Dermis blood vessel endothelial cell (primary cell): ENCODE data around the gene SRRD. TPM values are rescaled to one million over a fixed set of nuclear protein-coding genes. Genes with fewer than 3 reads are reported as not detected.
"Not testable (repeated sequence)": the region's sequence is repeated elsewhere in the genome, so short reads cannot be mapped to it uniquely, and the experiment has no call there.

Source experiments
- DNase-seq: peaks from one replicate; pipeline ENCODE4 v3.0.0; 2010
- total RNA-seq: library from RNA; depleted of rRNA; stranded (reverse); fragments of >200 nt; gene quantifications from 2 replicates; pipeline ENCODE4 v1.2.3, GENCODE V29; 2014

The SRRD gene, protein sequence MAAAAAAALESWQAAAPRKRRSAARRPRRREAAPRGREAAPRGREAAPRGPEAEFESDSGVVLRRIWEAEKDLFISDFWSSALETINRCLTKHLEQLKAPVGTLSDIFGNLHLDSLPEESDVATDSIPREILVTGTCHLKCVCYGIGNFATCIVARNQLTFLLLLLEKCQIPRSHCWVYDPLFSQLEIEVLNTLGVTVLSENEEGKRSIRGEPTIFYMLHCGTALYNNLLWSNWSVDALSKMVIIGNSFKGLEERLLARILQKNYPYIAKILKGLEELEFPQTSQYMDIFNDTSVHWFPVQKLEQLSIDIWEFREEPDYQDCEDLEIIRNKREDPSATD
- 21.1 and 27.7 TPM in 2 replicates for total RNA-seq

DNA sequence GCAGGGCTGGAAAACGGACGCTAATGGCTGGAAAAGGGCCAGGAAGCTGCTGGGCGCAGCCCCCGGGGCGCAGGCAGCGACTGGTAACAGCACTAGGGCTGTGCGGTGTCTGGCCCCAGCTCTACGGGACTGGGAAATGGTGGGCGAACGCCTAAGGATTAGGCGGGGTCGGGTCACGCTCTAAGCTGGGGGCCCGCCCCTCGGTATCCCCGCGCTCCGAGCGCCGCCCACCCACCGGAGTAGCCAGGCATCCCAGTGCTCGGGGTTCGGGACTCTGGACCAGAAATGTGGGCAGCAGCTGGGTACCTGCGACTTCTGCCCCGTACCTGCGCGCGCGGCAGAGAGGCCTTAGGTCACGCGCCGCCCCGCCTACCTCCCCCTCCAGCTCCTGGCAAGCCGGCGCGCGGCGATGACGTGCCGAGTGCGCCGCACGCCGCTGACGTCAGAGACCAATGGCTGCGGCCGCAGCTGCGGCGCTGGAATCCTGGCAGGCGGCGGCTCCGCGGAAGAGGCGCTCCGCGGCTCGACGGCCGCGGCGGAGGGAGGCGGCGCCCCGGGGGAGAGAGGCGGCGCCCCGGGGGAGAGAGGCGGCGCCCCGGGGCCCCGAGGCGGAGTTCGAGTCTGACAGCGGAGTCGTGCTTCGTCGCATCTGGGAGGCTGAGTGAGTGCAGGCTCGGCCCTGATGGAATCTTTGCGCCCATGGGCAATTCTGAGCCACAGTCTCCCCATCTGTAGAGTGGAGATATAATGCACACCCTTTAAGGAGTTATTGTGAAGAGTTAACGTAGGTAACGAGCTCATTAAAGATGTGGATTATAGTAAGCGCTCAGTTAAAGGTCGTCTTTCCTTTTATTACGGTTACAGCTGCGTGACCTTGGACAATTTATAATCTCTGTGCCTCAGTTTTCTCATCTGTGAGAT lies at the start of gene SRRD, which contains the start of gene HPS4:
SRRD (plus strand) TSS at position 439 of the 921 bp plus-strand sequence; CDS start at position 453, 14 bp downstream.
HPS4 (minus strand) TSS at position 345 of the 921 bp plus-strand sequence. CDS start 2,021 bp downstream, outside the sequence.
- peak; percentile 94 for DNase-seq

DNA sequence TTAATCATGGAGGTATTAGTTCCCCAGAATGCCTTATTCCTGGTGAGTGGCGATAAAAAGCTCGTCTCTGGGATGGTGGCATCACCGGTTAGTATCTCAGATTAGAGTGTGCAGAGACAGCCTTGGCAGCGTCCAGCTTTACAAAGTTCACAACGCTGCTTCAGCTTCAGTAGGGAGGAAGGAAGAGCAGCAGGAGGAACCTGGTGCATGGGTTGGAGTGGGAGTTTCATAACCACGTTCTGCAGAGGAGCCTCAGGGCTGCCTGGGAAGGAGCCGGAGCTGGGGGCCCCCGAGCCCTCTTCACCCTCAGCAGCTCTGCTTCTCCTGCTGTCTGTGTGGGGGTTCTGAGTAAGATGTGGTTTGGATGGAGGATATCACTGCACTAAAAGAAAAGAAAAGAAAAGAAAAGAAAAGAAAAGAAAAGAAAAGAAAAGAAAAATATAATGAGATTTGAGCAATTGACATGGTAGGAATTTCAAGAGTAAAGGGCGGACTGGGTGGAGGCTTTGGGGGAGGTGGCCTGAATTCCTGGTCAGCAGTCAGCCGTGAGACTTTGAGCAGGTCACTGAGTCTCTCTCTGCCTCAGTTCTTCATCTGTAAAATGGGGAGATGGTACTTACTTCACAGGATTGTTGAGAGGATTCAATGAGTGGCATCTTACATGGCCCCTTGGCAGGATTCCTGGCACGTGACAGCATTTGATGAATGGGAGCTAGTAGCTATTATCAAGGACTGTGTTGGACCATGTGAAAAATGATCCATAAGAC lies 48.2 kb upstream of the SRRD start:
- no peak for DNase-seq

- DNase-seq = no peak
These were observed 46.7 kb upstream of the SRRD start for GRCh38 chr22:26436903-26437515.

DNA sequence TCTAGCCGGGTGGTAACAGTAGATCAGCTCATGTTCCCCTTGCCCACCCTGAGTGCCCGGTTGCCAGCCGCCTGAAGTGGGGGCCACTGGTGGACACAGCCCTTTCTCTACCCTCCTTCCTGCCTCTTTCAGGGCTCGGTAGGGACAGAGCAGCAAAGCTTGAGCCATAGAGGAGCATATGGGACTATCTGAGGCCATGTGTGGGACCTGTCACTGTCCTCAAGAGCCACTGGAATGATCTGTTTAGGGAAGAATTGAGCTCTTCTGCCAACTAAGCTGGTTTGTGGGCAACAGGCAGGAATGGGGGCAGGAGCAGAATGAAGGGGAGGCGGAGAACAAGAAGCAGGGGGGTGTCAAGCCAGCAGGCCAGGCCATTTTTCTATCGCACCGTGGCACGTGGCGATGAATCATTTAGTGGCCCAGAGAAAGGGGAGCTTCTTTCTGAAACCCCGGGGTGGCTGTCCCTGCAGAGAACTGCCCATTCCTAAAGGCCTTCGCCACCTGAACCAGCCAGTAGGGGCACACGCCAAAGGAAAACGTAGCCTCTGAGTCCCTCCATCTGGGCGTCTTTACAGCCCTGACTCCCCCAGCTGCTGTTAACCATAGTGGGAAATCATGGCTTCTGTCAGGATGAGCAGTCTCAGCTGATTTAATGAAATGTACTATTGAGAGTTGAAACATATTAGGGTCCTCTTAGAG lies 45.8 kb upstream of the SRRD start:
- no peak for DNase-seq

DNA sequence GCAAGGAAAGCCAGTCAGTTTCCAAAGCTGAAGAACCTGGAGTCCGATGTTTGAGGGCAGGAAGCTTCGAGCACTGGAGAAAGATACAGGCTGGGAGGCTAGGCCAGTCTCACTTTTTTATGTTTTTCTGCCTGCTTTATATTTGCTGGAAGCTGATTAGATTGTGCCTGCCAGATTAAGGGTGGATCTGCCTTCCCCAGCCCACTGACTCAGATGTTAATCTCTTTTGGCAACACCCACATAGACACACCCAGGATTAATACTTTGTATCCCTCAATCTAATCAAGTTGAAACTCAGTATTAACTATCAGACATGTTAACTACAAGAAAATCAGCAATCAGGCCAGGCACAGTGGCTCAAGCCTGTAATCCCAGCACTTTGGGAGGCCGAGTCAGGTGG lies 44.9 kb upstream of the SRRD start:
- not testable (repeated sequence) for DNase-seq

GRCh38 chr22:26439559-26439958 lies 44.1 kb upstream of the SRRD start:
- no peak for DNase-seq

DNA sequence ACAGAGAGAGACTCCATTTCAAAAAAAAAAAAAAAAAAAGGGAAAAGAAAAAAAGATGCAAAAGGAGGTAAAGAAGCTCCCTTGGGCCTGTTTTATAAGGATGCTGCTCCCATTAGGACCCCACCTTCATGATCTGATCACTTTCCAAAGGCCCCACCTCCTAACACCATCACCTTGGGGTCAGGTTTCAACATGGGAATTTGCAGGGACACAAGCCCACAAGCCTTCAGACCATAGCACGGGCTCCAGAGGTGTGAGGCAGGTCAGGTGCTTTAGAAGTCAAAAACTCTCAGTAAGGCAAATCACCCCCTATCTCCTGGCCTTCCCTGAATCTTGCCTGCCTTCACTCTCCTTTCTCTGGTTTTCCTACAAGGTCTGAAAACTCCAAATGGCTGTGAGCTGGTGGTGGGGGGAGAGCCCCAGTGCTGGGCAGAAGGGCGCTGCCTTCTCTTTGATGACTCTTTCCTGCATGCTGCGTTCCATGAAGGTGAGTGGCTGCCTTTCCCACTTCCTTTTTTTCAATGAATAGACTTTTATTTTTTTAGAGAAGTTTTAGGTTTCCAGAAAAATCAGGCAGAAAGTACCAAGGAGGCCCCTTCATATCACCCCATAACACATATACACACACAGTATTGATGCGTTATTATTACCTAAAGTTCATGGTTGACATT lies 41.5 kb upstream of the SRRD start:
- DNase-seq = no peak

DNA sequence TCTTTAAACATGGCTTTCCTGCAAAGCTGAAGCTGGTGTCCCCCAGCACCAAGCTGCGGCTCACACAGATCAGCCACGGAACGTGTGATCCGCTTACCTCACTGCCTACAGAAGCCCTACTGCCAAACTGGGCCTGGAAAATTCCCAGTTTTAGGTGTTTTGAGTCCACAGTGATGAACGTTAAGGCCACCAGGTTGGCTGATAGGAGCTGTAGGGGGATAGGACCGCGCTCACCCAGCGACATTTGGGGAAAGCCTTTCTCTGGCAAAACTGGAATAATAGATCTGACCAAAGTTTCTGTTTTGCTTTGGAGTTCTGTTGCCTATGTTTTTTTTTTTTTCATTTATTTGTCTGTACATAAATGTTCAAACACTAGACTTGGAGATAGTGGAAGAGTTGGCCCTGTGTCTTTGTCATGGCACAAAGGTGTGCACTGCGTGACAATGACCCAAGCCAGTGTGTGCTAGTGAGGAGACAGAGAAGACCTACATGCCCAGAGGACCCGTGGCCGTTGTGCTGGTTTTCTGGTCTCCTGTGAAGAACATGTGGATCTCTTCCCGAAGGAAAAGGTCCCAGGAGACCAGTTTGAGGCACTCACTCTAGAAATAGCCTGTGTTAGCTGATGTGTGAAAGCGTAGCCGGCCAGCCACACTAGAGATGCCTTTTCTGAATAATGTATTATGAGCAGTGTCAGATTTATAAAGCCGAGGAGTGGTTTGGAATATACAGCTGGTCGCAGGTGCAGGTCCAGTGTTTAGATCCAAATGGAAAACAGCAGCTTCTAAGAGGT lies 39.6 kb upstream of the SRRD start:
- no peak for DNase-seq

DNA sequence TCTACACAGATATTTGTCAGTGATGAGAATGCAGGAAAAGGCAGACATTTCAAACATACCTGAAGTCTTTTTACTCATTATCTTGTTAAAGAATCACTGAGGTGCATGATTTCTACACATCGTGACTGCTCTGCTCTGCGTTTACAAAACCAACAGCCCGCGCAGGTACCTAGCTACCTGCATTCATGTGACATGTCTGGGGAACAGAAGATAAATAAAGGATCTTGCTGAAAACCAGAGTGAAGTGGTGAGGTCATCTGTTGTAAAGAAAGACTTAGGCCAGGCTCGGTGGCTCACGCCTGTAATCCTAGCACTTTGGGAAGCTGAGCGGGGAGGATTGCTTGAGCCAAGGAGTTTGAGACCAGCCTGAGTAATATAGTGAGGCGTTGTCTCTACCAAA lies 38.9 kb upstream of the SRRD start:
- no peak for DNase-seq

DNA sequence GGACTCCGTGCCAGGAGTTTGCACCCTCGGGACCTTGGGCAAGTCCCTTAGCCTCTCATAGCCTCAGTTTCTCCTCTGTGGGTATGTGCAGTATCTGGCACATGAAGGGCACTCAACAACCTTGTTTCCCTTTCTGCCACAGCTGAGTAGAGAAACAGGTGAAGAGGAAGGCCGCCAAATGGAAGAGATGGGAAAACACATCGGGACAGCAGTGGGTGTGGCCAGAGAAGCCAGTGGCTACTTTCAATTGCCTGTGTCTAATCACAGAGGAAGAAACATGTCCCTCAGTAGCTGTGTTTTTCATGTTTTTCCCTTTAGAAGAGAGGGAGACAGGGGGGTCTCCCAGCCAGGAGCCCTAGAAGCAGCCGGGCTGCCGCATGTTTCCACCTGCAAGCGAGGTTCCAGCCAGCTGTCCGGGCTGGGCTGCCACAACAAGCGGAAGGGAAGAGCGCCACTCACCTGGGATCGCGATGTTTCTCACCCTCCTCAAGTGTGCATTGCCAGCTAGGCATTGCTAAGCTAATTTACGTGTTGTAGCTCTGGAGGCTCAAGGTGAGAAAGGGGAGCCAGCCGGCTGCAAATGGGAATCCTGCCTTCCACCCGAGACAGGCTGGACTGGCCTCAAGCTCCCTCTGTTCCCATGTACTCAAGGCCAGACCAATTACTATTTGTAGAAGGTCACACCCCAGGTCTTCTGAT lies 38.0 kb upstream of the SRRD start:
- no peak for DNase-seq

DNA sequence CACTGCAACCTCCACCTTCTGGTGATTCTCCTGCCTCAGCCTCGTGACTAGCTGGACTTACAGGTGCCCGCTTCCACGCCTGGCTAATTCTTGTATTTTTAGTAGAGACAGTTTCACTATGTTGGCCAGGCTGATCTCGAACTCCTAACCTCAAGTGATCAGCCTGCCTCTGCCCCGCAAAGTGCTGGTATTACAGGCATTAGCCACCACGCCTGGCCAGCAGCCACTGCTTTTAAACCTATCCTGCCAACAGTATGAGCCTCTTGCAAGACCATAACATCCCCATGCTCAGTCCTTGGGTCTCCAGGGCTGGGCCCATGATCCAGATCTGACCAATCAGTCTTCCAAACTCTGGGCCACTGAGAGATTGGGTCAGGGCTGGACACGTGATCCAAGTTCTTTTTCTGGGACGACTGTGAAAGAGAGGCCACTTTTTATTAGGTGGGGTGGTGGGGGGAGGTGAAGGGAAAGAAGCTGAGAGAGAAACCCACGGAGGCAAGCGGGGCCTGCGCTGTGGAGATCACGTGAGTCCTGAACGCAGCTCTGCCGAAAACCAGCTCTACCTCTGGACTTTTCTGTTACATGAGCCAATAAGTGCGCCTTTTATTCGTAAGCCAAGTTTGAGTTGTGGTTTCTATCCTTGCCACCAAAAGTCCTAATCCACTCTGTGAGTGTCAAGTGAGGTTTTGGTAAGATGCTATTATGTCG lies 36.7 kb upstream of the SRRD start:
- DNase-seq = no peak

GRCh38 chr22:26447584-26448329 lies 35.9 kb upstream of the SRRD start:
- DNase-seq = no peak

DNA sequence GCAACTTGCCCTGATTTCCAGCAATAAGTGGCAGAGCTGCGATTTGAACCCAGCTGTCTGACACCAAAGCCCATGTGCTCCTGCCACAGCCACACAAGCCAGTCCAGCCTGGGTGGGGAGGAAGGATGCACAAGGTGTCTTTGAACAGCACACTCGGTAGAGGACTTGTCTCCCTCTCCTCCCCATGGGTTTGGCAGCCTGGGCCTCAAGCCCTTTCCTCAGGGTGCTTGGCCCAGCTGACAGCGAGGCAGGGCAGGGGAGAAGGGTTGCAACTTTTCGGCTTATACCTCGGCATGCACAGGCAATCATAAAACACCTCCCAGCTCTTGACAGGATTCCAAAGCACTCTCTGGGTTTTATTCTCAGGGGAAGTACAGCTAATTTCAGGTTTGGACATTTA lies 35.3 kb upstream of the SRRD start:
- no peak for DNase-seq

GRCh38 chr22:26448941-26449340 lies 34.7 kb upstream of the SRRD start:
- no peak for DNase-seq

- no peak for DNase-seq
These were observed 33.1 kb upstream of the SRRD start for GRCh38 chr22:26450453-26451185.

GRCh38 chr22:26452236-26453016 lies 31.3 kb upstream of the SRRD start:
- DNase-seq = no peak

GRCh38 chr22:26453216-26453615 lies 30.5 kb upstream of the SRRD start:
- DNase-seq = no peak
